Daoy (cell line): ENCODE data around the gene MASP2. TPM values are rescaled to one million over a fixed set of nuclear protein-coding genes. Genes with fewer than 3 reads are reported as not detected.
"Not testable (repeated sequence)": the region's sequence is repeated elsewhere in the genome, so short reads cannot be mapped to it uniquely, and the experiment has no call there.

Experiments
- DNase-seq: peaks from one replicate; pipeline ENCODE4 v3.0.0-alpha.2; 2015; ENCODE audit warnings: low read depth
- total RNA-seq: library from RNA; depleted of rRNA; stranded (reverse); fragments of >200 nt; shearing (Covaris generic); gene quantifications from 2 replicates; pipeline ENCODE4 v1.2.3, GENCODE V29; 2014

The MASP2 gene
- total RNA-seq, 1 experiment from 2014 or later = not detected

DNA sequence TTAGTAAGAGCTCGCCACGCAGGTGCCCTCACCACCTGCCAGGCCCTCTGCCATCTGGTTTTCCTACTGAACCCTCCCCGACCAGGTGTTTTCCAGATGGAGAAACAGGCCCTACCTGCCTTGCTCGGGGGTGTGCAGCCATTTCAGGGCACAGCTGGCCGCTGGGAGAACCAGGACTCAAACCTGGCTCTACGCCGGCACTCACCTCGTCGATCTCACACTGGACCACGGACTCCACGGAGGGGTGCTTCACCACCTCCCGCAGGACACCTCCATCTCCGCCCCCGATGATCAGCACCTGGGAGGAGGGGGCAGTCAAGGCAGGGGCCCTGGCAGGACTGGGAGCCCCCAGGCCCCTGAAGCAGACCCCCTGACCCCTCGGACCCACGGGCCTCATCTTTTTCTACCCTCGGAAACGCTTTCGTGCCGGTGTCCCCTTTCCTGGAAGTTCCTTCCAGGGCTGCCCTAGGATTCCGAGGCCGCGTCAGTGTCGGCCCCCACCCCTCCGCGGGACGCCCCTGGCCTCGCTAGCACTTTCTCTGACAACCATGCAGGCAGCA is 11.6 kb upstream of the MASP2 start:
- no peak for DNase-seq

DNA sequence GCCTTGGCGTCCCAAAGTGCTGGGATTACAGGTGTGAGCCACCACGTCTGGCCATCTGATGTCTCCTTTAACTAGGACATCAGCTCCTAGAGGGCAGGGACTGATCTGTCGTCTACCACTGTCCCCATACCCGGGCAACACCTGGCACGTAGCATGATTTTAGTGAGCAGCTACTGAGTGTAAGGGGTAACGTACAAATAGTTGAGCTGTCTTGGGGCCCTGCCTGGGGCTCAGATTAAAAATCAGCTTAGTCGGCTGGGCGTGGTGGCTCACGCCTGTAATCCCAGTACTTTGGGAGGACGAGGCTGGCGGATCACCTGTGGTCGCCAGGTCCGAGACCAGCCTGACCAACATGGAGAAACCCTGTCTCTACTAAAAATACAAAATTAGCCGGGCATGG is 11.0 kb upstream of the MASP2 start:
- no peak for DNase-seq

DNA sequence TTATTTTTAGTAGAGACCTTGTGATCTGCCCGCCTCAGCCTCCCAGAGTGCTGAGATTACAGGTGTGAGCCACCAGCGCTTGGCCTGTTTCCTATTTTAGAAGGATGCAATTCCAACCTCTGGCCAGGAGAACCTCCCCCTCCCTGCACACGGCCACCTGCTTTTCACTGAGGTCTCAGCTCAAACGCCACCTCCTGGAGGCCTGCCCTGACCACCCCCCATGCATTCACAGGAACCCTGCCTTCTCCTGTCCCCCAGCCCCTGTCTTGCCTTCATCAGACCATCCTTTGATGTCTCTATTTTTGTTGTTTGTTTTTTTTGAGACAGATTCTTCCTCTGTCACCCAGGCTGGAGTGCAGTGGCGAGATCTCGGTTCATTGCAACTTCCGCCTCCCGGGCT is 10.4 kb upstream of the MASP2 start:
- DNase-seq = no peak

DNA sequence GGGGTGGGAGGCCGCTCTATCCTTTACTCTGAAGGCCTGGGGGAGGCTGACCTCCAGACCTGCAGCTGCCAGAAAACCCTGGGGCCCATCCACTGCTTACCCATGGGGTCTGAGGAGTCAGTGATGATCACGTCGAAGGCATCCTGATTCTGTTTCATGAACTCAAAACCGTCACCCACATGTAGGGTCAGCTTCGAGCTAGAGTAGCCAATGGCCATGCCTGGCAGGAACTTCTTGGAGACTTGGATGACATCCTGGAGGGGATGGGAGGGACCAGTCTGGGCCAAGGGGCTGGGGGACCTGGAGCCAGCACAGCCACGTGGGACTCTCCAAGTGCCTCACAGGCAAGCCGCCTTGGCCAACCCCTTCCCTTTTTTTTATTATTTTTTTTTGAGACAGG is 9.5 kb upstream of the MASP2 start:
- no peak for DNase-seq

DNA sequence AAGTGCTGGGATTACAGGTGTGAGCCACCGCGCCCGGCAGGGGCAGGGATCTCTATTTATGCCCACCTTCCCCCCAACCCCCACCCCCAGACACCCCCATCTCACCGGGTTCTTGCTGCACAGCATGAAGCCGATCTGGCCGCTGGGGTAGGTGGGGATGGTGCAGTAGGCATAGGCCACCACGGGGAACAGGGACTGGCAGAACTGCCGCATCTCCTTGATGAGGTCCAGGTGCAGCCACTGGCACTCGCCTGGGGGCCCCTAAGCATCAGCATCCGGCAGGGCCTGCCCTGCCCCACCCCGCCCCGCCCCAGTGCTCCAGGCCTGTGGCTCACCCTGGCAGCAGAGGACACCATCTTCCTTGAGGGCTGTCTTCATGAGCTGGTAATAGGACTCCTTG is 8.6 kb upstream of the MASP2 start:
- no peak for DNase-seq

DNA sequence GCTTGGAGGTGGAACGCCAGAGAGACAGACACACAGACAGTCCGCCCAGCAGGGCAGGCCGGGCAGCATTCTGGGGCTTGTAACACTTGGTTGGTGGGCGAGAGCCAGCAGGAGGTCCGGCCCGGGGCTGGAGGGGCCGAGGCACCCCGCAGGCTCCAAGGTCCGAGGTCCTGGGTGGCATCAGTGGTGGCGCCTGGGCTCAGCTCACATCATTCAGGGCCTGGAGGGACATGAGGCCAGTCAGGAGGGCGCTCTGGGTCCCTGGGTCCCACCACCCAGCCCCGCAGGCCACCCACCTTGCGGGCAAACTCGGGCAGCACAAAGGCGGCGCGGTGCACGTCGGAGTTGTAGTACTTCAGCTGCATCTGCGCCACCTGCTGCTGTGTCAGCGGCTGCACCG is 7.6 kb upstream of the MASP2 start:
- DNase-seq = no peak

DNA sequence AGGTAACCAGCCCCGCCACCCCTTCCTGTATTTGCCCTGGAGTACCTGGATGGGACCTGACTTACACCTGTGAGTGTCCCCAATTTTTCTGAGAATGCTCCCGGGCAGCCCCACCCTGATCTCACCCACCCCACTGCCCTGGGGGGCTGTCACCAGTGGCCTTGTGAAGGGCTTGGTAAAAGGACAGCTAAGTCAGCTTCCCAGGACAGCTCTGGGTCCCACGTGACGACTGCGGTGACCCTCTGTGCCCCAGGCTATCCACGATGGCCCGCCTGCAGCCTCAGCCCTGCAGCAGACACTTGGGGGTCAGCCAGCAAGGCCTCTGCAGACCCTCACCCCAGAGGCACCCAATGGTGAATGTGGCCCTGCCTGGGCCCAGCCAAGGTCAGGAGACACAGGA is 7.1 kb upstream of the MASP2 start:
- DNase-seq = no peak

DNA sequence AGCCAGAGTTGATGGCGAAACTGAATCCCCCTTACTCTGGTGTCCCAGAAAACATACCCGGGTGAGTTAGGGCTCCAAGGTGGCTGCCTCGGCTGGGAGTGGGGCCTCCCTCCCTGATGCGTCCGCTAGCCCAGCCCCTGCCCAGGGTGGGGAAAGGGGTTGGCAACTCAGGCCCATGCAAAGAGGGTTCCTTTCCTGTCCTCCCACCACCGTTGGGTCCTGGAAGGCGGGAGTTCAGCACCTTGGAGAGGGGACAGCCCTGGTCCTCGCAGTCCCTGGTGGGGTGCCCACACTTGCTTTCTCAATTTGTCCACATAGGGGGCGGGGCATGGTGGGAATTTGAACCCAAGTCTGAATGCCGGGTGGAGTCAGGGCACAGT is 6.7 kb upstream of the MASP2 start:
- DNase-seq = peak; percentile 25

DNA sequence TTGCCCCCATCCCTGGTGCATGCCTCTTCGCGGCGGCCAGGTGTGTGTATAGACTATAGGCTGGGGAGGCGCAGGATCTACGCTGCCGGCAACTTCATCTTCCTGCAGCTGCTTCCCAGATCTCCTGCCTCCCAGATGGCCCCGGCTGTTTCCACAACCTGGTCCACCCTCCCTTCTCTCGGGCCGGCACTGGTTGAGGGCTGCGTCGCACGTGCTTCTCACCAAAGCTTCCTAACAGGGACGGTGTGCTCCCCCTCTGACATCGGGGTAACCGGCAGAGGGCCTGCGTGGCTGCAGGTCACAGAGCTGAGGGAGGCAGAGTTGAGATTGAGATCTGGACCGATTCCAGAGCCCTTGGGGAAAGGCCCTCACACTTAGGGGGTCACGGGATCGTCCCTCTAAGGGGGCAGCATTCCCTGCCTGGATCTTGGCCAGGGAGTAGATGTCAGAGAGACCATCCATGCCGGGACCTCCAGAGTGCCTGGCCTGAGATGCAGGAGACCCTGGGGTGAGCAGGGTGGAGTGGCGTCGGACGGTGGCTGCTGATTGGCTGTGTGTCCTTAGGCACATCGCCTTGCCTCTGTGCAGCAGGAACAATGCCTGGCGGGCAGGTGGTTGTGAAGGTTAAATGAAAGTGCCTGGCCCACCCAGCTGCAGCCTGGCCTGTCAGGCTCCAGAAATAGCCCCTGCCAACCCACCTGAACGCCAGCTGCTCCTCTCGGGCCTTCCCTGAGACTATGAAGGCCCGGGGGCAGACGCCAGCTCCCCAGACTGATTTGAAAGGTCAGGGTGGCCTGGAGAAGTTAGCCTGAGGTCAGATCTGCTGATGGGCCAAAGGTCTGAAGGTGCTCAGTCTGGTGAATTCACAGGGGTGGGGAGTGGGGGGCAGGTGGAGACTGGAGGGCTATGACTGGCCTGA is 6.1 kb upstream of the MASP2 start:
- no peak for DNase-seq

DNA sequence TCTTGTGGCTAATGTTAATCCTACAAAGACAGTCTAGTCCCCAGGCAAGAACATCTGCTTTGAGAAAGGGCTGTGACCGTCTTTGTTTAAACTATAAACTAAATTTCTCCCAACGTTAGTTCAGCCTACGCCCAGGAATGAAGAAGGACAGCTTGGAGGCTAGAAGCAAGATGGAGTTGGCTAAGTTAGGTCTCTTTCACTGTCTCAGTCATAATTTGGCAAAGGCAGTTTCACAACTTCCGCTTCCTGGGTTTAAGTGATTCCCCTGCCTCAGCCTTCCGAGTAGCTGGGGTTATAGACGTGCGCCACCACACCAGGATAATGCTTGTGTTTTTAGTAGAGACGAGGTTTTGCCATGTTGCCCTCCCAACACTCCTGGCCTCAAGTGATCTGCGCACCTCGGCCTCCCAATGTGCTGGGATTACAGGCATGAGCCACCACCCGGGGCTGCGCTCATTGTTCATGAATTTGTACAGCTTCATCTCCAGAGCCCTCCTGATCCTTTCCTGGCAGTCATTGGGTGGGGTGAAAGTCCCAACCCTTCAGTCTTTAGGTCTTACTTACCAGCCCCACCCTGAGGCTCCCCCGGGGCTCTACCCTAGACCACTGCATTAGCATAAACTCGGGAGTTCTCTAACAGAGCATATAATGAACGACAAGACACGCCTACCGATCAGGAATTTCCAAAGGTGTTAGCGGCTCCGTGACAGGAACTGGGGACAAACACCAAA is 4.9 kb upstream of the MASP2 start:
- DNase-seq = no peak

DNA sequence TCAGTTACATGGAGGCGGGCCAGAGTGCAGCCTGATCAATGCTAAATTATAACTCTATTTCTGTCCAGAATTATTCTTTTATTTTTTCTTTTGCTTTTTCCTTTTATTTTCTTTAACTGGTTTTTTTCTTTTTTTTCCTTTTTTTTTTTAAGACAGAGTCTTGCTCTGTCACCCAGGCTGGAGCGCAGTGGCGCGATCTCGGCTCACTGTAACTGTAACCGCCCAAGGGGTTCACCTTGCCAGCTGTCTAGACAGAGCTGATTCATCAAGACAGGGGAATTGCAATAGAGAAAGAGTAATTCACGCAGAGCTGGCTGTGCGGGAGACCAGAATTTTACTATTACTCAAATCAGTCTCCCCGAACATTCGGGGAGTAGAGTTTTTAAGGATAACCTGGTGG is 4.1 kb upstream of the MASP2 start:
- not testable (repeated sequence) for DNase-seq

DNA sequence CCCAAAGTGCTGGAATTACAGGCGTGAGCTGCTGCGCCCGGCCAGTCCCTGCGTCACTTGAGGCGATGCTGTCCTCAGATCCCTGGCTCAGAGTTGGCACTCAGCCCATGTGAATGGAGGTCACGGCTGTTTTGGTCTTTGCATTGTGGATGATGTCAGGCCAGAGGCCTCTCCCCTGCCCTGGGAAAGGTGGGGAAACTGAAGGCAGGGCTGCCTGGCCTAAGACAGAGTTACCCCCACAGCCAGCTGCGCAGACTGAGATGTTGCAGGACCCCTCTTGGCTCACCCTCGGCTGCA is 821 bp downstream of the MASP2 start:
- no peak for DNase-seq

DNA sequence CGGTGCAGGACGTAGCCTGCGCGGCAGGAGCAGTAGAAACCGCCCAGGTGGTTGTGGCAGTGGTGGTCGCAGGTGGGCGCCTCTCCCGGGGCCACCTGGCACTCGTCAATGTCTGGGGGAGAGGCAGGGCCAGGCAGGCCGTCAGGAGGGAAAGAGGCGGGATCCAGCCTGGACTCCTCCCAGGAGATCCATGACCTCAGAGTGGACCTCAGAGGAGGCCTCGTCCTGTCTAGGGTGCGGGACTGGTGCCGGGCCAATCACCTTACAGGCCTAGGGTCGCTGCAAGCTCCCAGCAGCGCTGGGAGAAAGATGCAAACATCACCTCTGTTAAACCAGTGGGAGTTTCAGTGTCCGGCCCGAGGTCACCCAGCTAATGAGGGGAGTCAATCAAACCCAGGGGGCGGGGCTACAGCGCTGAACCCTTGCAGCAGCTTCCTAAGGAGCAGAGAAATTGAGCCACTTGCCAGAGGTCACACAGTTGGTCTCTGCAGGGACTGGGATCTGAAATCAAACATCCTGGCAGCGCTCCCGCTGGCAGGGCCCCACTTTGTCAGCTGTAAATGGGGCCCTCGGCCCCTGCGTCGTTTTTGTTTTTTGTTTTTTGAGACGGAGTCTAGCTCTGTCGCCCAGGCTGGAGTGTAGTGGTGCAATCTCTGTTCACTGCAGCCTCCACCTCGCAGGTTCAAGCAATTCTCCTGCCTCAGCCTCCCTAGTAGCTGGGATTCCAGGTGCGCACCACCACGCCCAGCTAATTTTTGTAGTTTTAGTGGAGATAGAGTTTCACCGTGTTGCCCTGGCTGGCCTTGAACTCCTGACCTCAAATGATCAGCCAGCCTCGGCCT is 1.4 kb downstream of the MASP2 start:
- no peak for DNase-seq

DNA sequence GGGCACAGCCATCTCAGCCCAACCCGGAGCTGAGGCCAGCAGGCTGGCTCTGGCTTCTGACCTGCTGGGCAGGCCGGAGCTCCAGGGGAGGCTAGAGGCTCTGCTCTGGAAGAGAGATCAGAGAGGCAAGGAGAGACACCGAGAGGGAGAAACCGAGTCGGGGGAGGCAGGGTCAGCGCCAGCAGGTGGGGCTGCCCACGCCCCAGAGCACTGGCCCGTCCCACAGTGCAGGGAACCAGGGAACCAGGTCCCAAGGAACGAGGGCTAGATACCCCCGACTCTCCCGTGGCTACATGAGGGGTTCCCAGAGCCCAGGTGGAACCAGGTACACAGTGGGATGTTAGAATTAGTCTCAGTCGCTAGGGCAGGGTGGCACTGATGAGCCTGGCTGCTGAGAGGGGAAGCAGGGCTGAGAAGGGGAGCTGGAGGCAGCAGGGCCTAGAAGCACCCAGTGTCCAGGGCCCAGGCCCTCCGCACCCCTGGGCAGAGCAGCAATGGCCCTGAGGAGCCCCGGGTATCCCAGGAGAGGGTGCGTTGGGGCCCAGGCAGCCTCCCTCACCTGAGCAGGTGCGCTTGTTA is 2.1 kb downstream of the MASP2 start:
- DNase-seq = no peak

DNA sequence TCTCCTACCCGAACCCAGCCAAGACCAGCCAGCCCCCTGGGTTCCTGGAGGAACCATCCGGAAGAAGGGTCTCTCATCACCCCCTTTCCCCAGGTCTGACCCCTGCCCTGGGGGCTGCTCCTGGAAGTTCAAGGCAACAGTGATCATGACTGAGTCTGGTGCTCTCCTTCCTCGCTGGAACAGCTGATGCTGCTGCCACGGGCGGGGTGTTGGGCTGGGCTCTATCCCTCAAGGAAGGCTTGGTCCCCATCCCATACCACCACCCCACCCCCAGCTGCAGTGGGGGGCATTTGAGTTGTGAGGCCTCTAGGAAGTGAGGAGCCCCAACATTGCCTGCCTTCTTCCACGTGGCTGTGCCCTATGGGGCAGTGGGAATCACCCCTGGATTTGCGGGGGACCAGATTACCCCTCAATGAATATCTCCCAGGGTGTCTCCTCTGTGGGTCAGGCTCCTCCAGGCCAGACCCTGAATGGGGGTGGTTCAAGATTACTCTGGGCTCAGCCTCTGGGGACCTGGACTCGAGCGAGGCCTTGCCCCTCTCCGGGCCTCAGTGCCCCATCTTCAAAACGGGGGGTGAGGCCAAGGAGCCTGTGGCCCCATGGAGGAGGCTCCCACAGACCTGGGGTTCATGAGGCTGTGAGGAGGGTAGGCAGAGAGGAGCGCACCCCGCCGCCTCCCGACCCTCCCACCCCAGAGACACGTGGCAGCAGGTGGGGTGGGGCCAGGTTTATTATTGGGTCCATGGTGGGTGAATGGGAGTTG is 2.8 kb downstream of the MASP2 start:
- no peak for DNase-seq

DNA sequence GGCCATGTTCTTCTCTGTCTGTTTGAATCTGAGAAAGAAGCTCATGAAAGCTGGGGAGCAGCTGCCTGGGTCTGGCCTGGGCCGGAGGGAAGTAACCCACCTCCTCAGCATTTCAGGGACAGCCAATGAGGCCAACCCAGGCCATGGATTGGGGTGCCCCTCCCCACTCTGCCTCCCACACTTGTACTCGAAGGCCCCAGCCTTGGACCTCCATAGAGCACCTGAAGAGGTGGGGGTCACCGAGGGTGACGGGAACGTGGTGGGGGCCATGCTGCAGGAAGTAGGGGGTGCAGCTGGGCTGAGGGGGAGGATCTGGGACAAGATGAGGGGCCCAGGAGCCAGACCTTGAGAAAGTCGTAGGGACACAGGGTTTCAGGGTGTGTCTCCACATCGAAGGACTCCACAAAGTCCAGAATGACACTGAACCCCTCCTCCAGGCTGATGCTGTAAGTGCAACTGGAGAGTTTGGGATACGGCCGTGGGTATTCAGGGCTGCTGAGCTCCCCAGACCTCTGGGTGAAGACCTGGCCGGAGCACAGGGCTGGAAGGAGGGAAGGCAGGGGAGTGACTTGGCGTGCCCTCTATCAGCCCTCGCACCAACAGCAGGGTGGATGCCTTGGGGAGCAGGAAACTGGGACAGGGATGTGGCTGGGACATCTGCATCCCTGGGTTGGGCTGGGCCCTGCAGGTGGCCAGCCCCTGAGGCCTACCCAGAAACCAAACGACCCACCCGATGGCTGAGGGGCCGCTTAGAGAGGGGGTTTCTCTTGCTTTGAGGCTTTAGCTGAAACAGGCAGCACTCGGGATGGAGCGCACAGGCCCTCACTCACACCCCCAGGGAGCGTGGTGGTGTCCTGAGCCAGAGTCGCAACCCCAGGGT is 3.8 kb downstream of the MASP2 start:
- DNase-seq = no peak

DNA sequence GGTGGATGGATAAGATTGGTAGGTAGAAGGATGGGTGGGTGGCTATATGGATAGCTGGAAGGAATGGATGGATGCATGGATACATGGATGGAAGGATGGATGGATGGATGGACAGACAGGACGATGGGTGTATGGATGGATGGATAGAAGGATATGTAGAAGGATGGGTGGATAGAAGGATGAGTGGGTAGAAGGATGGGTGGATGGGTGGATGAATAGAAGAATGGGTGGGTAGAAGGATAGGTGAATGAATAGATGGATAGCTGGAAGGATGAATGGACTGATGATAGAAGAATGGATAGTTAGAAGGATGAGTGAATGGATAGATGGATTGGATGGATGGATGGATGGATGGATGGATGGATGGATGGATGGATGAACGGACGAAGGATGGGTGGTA is 5.0 kb downstream of the MASP2 start:
- DNase-seq = no peak

DNA sequence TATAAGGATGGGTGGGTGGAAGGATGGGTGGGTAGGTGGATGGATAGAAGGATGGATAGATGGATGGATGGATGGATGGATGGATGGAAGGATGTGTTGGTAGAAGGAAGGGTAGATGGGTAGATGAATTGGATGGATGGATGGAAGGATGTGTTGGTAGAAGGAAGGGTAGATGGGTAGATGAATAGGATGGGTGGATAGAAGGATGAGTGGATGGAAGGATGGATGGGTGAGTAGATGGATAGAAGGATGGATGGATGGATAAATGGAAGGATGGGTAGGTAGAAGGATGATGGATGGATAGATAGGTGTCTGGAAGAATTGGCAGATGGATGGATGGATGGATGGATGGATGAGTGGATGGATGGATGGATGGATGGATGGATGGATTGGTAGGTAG is 6.0 kb downstream of the MASP2 start:
- DNase-seq = no peak

DNA sequence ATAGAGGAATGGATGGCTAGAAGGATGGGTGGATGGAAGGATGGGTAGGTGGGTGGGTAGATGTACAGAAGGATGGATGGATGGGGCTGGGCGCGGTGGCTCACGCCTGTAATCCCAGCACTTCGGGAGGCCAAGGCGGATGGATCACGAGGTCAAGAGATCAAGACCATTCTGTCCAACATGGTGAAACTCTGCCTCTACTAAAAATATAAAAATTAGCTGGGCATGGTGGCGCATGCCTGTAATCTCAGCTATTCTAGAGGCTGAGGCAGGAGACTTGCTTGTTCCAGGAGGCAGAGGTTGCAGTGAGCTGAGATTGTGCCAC is 7.0 kb downstream of the MASP2 start:
- not testable (repeated sequence) for DNase-seq
